ENCODE data around the gene PEAR1.

PEAR1 gene

DNA sequence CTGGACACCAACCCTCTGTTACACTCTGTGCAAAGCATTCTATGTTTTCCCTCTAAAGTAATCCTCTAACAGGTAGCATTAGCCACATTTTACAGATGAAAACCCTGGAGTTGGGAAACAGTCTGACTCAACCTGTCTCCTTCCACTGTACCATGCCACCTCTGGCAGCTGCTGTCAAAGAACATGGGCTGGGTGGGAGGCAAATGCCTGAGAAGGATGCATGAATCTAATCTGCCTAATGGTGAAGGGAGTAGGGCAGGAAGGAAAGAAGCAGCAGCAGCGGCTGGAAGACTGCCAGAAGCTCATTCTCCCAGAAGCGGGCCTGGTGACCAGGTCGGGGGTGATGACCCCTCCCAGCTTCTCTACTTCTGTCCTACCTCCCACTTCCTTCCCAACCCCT, 48.7 kb downstream of the PEAR1 start:
- no peak for DNase-seq

DNA sequence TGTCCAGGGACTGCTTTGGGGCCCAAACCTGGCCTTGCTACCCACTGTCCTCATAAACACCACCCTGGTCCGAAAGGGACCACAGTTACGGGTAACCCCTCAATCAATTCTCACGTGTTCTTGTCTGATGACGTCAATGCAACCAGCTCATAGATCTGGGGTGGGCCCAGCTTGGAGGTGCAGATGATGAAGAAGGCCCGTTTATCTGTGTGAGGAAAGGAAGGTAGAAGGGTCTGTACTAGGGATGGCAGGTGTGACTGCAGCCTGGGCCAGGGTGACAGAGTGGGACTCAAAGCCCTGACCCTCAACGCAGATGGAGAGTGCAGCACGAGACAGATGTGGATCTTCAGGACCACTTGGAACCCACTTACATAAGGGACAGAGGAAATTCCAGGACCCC, 49.1 kb downstream of the PEAR1 start:
- no peak for DNase-seq

DNA sequence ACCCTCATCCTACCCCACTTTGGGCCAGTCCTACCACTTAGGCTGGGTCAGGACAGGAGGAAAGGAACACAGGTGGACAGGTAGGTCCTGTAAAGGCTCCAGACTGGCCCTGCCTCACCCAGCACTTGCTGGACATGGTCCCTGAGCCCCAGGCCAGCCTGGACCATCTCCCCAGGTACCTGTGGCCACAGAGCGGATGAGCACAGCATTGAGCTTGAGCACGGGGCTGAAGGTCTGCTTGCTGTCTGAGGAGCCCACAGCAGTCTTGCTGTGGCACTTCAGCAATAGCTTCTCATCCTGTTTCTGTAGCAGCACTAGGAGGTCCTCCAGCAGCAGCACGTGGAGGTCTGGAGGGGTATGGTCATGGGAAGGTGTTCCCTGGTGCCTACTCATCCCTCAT, 50.2 kb downstream of the PEAR1 start:
- no peak for DNase-seq

DNA sequence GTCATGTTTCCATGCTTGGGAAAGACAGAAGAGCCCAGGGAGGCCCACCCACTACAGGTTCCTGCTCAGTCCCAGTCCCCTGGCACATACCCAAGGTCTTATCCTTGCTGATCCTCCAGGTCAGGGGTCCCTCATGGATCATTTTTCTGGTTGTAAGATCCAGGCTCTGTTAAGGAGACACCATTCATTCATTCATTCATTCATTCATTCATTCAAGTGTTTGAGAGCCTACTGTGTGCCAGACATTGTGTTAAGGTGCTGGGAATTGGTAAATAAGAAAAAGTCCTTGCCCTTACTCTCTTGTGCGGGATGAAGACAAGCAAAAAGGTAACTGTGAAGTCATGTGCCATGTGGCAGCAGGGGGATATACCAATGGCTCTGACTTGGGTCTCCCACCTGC, 50.8 kb downstream of the PEAR1 start:
- no peak for DNase-seq

DNA sequence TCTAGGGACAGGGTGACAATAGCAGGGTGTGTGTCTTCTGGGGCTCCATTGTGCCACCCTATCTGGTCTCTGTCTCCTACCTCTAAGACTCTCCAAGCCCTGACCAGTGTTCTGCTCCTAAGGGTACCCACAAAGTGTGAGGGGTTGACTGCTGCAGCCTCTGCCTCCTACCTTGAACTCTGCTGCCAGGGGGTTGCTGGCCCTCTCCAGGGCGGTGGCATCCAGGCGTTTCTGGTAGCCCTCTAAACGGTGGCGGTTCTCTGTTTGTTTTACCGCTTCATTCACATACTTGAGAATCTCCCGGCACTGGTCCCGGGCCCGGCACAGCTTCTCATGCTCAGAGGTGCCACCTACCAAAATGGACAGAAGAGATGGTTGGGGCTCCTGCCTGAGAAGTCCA, 51.3 kb downstream of the PEAR1 start:
- no peak for DNase-seq

DNA sequence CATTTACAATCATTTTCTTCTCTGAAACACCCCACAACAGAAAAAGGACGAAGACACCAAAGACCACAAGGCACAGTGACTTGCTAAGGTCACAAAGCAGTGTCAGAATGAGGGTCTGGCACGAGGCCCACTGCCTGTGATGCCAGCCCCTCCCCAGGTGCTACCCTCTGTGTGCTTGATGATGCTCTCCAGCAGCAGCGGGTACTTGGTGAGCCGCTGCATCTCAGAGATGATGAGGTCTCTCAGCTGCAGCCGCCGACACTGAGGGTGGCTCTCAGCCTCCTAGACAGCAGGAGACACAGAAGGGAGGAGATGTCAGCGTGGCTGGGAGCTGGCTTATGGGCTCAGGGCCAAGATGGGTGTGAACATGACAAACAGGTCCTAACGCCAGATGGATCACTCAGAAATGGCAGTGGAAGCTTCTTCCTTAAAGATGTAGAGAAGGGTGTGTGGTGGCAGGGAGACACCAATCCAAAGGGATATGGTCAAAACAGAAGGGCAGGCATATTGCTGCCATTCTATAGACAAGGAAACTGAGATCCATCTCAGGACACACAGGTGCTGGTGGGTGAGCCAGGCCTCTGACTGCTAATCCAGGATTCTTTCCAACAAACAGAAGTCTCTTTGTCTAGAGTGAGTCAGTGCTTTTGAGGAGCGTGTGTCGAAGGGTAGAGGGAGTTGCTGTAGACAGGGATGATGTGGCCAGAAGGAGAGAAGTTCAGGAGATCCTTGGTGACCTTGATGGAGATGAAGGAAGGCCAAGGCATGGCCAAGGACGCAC, 52.6 kb downstream of the PEAR1 start:
- DNase-seq = no peak

DNA sequence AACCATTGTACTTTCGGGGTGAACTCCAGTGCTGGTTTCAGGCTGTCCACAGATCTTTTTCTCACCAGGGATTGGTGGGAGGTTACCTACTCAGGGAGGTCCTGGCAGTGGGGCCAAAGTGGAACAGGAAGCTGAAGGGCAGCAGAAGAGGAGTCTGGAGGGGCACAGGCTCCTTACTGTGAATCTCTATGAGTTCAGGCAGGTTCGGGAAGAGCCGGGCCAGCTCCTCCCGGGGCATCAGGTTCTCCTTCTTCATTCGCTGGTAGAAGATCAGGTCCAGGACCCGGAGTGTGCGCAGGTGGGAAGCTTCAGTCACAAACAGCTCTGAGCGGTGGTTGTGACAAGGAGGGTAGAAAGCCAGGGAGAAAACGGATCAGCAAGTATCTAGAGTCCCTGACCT, 53.6 kb downstream of the PEAR1 start:
- DNase-seq = no peak

DNA sequence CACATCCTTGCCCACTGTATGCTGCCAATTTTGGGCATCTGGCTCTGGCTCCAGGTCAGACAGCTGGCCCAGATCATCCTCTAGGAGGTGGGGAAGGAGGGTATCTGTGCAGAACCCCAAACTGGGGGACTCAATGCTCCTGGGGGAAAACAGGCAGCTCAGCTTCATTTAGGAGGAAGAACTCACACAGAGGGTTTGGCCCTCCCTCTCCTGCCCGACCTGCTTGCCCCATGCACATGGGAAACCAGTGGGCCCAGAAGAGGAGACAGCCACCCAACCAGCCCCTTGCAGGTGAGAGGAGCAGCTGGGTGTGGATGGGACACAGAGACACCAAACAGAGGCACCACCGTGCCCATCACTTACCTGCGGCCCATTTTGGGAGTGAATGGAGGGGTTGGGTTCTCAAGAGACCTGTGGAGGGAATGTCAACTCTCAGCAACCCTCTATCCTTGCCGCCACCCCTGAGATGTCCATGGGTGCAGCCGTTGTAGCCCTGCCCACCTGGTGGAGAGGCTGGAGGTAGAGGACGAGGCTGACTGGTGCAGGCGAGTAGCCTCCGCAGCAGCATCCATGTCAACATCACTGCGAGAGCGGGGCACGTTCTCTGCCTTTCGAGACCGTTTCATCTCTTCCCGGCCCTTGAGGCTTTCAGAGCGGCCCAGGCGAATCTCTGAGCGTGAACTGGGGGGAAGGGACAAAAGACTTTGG, 54.5 kb downstream of the PEAR1 start:
- DNase-seq = no peak

DNA sequence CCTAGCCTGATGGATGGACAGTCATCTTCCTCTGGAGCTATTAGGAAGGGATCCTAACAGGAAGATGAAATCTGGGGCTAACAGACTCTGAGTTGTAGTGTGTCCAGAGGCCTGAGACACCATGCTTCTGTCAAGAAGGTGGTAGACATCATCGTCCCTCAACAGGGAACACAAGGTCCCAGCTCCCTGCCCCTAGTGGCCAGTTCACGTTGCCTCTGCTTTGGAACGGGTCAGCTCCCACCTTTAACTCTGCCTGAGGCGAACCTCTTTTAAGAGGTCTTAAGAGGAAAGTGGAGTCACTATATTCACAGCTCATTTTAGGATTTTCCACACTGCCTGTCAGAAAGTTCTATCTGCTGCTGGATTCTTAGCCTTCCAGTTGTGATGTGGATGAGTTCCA, 55.2 kb downstream of the PEAR1 start:
- no peak for DNase-seq

DNA sequence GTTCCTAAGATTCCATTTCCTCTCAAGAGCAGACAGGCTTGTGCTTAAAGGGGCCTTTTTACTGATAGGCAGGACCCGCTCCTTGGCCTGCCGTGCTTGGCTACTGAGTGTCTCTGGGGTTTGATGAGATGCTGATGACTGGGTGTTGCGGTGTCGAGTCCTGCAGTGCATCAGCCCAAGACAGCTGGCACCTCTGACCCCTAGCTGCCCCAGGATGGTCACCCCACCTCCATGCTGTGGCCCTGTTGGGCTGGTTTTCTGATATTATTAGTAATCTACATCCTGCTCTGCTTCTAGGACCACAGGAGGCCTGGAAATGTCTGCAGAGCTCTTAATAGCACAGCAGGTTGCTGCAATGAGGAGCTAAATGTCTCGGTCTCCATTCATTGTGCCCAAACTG, 55.6 kb downstream of the PEAR1 start:
- no peak for DNase-seq

DNA sequence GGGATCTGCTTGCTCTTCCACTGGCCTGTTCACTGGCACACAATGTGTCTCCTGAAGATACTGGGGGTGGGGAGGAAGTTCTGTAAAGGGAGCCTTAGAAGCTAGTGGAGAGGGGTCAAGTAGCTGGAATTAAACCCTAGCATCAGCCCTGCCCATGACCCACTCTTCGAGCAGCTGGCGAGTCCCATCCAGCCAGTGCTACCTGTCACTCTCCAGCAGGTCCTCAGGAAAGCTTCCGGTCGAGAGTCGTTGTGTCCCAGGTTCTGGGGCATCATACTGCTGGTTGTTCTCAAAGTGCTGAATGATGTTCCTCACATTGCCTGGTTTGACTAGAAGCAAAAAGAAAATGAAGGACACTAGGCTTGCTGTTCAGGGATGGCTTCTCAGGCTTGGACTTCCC, 57.9 kb downstream of the PEAR1 start:
- DNase-seq = no peak

DNA sequence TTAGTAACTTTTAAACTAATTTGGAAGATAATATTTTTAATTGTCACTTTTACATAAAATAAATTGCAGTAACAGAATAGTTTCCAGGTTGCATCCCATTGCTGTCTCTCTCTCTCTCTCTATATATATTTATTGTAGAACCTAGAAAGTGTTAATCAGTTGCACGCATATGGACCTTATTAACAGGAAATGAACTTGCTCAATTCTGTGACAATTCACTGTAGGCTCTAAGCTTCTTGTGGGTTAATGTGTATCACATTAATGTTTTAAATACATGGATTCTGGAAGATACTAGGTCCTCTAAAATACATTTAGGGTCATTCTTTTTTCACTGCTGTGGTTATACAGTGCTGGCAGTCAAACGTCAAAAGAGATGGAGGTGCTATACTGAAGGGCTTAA, 60.1 kb downstream of the PEAR1 start:
- no peak for DNase-seq

DNA sequence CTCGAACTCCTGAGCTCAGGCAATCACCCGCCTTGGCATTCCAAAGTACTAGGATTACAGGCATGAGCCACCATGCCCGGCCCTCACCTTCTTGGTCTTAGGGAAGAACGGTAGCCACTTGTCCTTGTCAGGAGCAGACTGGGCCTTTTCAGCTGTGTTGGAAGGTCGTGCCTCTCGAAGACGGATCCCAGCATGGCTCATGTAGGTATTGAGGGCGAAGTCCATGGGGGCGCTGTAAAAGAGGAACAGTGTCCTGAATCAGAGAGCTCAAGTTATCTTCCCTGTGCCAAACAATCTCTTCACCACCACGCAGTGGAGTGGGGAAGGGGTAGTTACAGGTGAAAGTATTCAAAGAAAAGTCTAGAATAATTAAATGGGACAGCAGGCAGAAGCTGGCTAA, 62.8 kb downstream of the PEAR1 start:
- no peak for DNase-seq

DNA sequence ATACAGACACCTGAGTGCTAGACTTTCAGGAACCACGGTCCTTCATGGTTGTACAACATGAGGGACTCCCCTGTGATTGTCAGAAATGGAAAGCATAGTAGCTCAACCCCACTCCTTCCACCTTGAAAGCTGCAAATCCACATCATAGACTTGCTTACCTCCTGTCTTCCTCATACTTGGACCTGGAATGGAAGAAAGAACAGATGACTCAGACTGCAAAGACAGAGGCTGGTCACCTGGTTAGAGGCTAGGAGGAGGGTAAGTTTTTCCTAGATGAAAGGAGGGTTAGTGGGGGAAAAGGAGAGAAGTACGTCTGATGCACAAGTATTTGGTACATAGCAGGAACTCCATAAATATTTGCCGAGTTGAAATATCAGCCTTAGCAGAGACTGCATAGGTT, 64.1 kb downstream of the PEAR1 start:
- no peak for DNase-seq

DNA sequence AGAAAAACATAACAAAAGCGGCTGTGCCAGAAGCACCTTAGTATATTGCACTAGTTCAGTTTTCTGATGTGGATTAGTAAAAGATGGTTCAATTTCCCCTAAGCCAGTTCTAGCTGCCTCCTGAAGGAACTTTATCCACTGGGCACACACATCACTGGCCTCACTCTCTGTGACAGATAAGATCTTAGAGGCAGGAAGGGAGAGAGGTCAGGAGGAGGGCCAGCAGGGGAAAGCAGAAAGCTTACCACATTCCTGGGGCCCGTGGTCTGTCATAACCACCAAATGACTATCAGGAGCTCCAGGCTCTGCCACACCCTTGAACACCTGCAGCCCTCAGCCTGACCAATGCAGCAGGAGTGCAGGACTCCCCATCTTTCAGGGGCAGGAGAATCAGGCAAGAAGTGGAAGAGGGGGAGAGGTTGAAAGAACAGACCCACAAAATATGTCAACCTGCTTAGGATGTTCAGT, 64.8 kb downstream of the PEAR1 start:
- DNase-seq = no peak

DNA sequence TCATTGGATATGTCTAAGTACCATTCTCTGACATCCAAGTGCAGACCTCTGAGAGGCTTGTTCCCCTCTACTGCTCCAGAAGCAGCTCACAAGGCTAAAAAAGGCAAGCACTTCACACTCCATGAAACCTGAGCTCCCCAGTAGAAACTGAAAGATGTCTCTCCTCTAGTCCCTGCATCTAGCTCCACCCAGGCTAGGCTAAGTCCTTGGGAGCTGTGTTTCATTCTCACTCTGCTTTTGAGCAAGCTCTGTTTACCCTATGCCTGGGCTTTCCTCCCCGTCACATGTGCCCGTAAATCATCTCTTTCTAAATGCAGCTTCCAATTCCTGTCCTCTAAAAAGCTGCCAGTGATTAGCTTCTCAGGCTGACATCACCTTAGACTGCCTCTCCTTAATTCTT, 65.9 kb downstream of the PEAR1 start:
- DNase-seq = no peak

DNA sequence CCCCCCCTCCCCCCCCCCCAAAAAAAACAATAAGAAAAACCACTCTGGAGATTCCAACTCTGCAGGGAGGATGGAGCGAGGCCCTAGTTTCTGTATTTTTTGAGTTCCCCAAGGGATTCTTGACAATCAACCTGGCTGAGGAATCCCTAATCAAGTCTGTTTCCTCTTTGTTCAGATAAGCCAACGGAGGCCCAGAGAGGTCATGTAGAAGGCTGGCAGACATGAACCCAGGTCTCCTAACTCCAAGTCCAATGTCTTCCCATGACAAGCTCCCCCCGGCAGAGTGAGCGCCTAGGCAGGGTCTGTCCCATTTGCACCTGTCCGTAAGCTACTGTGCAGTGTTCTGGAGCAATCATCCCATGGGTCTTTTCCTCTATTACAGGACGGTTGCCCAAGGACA, 66.4 kb downstream of the PEAR1 start:
- DNase-seq = no peak

DNA sequence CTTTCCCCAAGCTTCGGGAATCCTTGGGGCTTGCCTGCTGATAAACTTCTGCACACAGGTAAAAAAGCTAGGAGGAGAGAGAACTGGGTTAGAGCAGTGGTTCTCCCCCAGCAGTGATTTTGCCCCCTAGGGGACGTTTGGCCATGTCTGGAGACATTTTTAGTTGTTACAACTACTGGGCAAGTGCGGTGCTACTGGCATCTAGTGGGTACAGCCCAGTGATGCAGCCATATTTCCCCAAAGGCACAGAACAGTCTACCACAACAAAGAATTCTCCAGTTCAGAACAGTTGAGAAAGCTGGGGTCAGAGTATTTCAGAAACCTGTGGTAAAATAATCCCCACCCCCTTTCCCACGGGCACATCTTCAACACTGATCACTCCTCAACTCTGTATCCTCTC, 68.2 kb downstream of the PEAR1 start:
- DNase-seq = no peak

DNA sequence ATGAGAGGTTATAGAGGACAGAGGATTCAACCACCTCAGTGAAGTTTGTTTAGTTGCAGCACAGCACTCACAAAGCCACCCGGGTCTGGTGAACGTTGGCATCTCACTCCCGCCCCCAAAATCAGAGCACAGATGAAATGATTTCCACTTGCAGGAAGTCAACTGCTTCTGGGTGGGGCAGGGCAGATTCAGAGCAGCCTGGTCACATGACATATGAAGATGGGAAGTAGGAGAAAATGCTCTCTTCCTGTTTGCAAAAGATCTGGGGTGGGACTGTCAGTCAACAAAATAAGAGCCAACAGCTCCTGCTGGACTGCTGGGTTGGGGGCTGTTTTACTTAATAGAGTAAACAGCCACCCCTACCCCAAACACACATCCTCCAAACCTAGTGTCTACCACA, 70.1 kb downstream of the PEAR1 start:
- DNase-seq = no peak

DNA sequence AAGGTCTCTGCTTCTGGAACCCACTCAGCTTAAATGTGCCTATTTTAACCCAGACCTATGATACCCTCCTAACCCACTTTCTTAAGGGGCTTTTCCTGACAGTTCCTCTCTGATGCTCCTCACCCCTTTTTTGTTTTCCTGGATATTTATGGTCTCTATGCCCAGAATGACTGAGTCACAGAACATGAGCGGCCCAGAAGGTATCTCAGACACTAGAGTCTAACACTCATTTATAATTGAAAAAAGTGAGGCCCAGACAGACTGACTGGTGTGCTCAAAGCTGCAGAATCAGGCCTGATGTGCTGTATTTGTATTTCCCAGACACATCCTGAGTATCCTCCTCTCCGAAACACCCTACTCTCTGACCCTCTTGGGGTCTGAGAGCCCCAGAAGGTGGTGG, 70.9 kb downstream of the PEAR1 start:
- no peak for DNase-seq

Data from midbrain (tissue), 1 donor.